GM19351 (cell line): Measurements from ENCODE around the gene TUBGCP3.
"Not testable (repeated sequence)": the region's sequence is repeated elsewhere in the genome, so short reads cannot be mapped to it uniquely, and the experiment has no call there.

Experiments used
- ATAC-seq: cut with Tn5 transposase; IDR thresholded peaks from one replicate; pipeline ENCODE4 v1.9.1; 2021; ENCODE audit warnings: mild to moderate bottlenecking, moderate library complexity; ENCODE audit not compliant: unreplicated experiment

TUBGCP3 gene

GRCh38 chr13:112487127-112487517 lies 100.8 kb downstream of the TUBGCP3 start:
- ATAC-seq = no peak

DNA sequence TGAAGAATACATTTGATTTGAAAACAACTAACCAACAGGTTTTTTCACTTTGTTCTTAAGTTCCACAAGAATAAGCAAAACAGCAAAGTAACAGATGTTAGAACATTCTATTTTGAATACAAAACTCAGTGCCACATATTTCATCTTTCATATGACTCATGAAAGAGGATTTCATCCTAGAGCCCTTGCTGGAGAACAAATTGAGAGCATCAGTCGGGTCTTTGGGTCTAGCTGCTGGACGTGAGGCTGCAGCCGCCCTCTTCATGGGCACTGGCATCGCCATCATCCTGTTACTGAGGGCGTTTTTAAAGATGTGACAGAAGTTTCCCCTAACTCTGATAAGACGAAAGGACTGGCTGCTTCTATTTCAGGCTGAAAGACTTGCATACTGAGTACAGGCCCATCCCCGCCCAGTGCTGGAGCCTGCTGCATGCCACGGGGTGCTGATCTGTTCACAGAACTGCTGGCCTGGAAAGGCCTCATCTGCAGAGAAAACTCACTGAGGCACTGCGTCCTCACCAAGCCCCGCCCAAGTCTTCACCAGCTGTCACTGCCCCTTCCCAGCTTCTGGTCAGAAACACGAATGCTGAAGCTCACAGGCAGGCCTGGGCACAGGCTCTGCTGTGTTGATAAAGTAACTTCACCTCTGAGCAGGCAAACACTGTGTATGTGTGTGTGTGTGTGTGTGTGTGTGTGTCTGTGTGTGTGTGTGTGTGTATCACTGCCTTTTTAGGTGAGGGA lies 101.4 kb downstream of the TUBGCP3 start:
- ATAC-seq = no peak

GRCh38 chr13:112485814-112486213 lies 102.1 kb downstream of the TUBGCP3 start:
- not testable (repeated sequence) for ATAC-seq

DNA sequence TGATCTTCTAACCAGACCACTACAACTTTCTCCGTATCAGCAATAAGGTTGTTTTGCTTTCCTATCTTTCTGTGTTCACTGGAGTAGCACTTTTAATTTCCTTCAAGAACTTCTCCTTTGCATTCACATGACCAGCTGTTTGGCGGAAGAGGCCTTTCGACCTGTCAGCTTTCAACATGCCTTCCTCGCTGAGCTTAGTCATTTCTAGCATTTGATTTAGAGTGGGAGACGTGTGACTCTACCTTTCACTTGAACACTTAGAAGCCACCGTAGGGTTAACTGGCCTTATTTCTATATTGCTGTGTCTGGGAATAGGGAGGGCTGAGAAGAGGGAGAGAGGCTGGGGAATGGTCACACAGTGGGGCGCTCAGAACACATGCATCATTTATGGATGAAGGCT lies 104.7 kb downstream of the TUBGCP3 start:
- ATAC-seq = no peak

DNA sequence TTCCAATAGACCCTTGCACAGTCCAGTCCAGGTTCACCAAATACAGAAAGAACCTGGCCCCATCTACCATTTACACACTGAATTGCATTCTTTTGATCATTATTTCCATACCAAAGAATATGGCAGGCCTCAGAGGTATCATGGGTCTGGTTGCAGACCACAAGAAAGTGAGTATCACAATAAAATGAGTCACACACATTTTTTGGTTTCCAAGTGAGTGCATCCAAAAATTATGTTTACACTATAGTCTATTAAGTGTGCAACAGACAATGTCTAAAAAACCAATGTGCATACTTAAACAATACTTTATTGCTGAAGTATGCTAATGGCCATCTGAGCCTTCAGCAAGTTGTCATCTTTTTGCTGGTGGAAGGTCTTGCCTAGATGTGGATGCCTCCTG lies 106.5 kb downstream of the TUBGCP3 start:
- no peak for ATAC-seq

DNA sequence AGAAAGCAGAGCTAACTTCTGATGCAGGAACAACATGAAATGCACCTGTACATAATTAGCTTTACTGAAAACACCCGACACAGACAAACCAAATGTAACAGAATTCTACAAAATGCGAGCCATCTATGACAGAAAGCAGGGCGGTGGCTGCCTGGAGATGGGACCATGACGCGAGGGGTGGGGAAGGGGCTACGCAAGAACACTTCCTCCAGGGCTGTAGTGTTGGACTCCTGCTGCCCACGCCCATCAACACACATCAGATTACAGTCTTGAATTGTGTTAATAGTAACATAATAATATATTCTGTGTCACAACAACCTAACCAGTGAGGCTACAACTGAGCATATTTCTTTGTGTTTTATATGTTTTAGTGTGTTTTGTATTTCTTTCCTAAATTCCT lies 108.6 kb downstream of the TUBGCP3 start:
- no peak for ATAC-seq

DNA sequence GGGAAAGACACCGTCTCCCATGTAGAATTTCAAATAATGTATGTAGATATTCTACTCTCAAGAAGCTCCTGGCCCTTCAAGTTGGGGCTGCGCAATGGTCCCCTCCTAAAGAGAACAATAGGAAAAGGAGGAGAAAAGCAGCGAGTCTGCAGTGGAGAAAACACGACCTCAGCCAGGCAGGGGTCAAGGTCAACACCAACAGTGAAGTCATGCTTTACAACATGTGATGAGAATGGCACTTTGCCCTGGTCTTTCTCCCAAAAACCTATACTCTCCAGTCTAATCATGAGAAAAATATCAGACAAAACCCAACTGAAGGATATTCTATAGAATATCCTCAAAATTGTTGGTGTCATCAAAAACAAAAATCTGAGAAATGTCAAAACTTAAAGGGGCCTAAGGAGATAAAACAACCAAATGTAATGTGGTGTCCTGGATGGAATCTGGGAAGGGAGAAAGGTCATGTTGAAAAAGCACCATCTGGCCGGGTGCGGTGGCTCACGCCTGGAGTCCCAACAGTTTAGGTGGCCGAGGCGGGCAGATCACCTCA lies 110.8 kb downstream of the TUBGCP3 start:
- ATAC-seq = no peak

DNA sequence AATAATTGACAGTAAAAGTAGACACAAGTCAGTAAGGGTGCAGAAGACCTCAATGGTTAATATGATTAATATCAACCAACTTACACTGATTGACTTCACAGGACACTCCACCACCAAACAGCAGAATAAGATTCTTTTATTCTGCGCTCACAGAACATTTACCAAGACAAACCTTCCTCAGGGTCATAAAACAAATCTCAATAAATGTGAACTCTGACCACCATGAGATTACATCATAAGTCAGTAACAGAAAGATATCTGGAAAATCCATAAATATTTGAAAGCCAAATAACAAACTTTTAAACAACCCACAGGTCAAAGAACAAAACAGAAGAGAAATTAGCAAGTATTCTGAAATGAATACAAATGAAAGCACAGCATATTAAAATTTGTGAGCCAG lies 112.1 kb downstream of the TUBGCP3 start:
- ATAC-seq = no peak

- no peak for ATAC-seq
Measured at GRCh38 chr13:112474869-112475268, 113.1 kb downstream of the TUBGCP3 start.

DNA sequence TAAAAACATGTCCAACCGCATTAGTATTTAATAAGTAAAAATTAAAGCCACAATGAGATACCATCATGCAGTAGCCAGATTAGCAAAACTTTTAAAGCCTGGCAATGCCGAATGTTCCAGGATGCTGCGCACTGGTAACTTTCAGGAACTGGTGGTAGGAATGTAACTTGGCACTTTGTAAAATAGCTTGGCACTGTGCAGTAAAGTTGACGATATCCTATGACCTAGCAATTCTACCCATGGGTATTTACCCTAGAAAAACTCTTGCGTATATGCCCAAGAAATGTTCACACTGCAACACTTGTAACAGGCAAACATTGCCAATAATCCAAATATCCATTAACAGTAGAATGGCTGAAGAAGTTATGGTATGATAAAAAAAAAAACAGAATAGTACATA lies 114.1 kb downstream of the TUBGCP3 start:
- no peak for ATAC-seq

GRCh38 chr13:112469071-112469745 lies 118.7 kb downstream of the TUBGCP3 start:
- ATAC-seq = no peak

DNA sequence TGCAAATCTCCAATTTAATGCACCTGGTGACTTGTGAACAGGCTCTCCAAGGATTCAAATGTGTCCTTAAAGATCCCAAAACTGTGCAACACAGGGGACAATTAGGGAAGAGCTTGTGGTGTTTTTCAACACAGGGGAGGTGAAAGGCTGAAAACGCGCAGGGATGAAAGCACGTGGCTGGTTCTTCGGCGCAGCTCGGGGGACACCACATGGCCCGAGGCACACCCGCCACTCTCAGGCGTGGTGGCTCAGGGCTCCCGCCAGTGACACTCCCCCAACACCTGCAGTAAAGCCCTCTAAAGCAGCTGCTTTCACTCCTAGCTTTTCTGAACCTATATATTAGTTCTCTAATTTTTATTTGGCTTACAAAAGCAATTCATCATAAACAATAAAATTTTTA lies 119.9 kb downstream of the TUBGCP3 start:
- no peak for ATAC-seq

DNA sequence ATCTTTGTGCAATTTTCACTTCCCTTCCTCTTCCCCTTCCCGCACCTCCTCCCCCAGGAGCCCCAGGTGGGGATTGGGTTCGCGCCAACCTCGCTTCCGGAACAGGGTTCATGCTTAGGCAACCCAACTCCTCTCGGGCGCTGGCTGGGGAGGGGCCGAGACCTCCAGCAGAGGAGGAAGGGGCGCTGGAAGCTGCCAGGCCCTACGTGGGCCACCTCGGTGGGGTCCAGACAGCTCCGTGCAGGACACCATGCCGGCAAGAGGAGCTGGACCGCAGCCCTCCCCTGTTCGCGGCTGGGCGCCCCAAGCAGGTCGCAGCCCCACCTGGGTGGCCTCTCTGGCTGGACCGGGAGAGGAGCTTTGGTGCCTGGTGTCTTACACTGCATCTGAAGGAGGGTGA lies 120.7 kb downstream of the TUBGCP3 start:
- no peak for ATAC-seq

DNA sequence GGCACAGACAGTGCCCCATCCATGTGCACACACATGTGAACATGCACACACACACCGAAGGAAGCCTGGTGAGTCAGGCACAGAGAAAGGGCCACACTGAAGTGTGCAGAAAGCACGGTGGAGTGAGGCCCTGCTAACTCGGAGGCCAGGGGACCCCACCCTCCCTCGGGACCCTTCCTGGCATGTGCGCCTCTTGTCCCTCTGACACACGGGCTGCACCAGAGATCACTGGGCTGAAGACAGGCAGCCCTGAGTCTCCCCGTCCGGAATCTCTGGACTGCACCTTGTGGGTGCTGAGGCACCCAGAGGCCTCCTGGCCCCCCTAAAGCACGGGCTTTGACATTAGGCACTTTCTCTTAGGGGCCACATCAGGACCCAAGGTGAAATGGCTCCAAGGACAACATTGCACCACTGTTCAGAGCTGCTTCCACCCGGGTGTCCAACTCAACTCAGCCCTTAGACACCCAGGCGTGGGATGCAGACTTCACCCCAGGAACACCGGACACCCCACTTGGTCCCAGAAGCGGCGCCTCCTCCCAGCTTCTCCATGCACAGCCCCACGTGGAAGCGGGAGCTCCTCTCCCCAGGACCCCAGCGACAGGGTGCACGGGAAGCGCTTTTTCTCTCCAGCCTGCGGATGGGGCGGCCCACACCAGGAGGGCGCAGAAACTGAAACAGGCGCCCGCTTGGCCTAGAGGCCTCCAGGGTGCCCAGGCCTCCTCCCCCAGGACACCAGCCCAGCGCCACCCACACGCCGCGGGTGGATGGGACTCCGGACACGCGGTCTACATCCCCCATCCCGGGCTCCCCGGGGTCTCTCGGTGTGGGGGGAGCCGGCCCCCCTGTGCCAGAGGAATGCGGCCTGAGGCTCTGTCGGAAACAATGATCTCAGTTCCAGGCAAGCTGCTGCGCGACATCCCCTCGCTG lies 121.6 kb downstream of the TUBGCP3 start:
- ATAC-seq = no peak

DNA sequence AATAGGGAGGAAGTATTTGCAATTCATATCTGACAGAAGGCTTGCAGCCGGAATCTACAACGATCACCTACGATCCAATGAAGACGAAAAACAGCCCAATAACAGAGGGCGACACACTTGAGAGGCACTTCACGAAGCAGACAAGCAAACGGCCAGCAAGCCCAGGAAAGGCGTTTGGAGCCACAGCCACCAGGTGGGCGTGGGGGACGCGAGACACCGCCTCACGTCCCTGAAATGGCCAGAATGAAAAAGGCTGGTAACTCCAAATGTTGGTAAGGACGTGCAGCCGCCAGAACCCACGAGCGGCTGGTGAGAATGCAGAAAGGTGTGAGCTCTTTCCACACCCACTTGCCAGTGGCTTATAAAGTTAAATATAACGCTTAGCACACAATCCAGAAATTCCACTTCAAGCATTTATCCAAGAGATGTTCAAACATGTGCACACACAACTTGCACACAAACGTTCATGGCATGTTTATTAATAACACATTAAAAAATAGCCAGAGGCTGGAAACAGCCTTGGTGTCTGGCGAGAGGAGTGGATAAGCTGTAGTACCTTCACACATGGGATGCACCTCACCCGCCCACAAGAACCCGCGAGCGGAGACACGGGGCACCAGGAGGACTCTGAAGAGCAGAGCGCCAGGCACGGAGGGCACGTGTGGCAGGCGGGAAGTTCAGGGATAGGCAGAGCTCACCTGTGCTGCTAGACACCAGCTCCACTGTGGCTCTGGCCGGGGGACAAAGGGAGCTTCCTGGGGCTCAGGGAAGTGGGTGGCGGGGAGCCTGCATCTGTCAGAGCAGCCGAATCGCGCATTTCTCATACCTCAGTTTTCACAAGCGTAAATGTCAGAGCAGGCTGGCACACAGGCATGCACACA lies 122.5 kb downstream of the TUBGCP3 start:
- no peak for ATAC-seq

GRCh38 chr13:112464720-112465119 lies 123.2 kb downstream of the TUBGCP3 start:
- no peak for ATAC-seq

- ATAC-seq = no peak
Measured at GRCh38 chr13:112462408-112462807, 125.5 kb downstream of the TUBGCP3 start.

- ATAC-seq = no peak
Measured at GRCh38 chr13:112457485-112457884, 130.5 kb downstream of the TUBGCP3 start.

DNA sequence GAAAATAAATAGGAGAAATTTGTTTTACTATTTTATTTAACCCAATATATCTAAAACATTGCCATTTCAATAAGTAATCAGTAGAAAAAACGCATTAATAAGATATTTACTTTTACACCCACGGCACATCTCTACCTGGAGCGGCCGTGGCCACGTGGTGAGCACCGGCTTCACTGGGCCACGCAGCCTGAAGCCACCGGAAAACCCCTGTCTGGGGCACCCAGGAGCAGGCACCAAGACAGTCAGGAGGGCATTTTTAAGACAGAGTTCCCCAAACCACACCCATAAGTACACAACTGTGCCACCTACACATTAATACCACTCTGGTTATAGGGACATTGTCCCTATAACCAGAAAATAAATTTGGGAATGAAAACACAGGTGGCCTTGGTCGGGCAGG lies 130.9 kb downstream of the TUBGCP3 start:
- no peak for ATAC-seq
